LHCN-M2 (cell line): Measurements from ENCODE around the gene ARIH2. TPM values are rescaled to one million over a fixed set of nuclear protein-coding genes. Genes with fewer than 3 reads are reported as not detected.
"Not testable (repeated sequence)": the region's sequence is repeated elsewhere in the genome, so short reads cannot be mapped to it uniquely, and the experiment has no call there.

Experiments used
- DNase-seq: peaks from one replicate; pipeline ENCODE4 v3.0.0-alpha.2; 2012; ENCODE audit warnings: low read depth
- polyA plus RNA-seq: library from polyadenylated mRNA; unstranded; fragments of >200 nt; gene quantifications from one replicate; pipeline ENCODE4 v1.2.1, GENCODE V29; 2012; ENCODE audit warnings: missing spikeins
- total RNA-seq: library from RNA; depleted of rRNA; stranded (reverse); fragments of >200 nt; gene quantifications from 2 replicates; pipeline ENCODE4 v1.2.3, GENCODE V29; 2014; rRNA removed

ARIH2 gene
- 73.2 and 84.3 TPM in 2 replicates for total RNA-seq
- polyA plus RNA-seq, result 43.7 TPM

GRCh38 chr3:48918388-48919214, at the start of gene ARIH2:
Gene ARIH2, plus strand, starts transcription at chr3:48918842. Its CDS starts 8,717 bp downstream, at chr3:48927559.
- peak; percentile 91 for DNase-seq

GRCh38 chr3:48877671-48878070, 41.0 kb upstream of the ARIH2 start:
- peak; percentile 22 for DNase-seq

GRCh38 chr3:48879307-48879993, 39.2 kb upstream of the ARIH2 start:
- no peak for DNase-seq

GRCh38 chr3:48879994-48880377, 38.7 kb upstream of the ARIH2 start:
- no peak for DNase-seq

GRCh38 chr3:48881006-48881405, 37.6 kb upstream of the ARIH2 start:
- DNase-seq, result no peak

GRCh38 chr3:48881652-48882114, 37.0 kb upstream of the ARIH2 start:
- no peak for DNase-seq

DNA sequence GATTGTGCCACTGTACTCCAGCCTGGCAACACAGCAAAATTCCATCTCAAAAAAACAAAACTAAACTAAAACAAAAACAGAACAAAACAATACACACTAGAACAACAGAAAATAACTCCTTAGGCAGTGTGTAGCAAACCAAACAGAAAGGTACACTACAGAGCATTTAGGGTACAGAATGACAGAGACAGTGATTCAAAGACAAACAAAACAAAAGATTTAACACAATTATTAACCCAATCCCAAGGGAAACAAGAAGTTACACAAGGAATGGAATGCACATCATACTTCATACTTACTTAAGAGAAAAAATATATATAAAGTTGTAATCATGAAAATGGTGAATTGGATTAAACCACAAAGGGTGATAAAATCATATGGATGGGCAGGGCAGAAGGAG, 32.9 kb upstream of the ARIH2 start:
- DNase-seq, result peak; percentile 18

DNA sequence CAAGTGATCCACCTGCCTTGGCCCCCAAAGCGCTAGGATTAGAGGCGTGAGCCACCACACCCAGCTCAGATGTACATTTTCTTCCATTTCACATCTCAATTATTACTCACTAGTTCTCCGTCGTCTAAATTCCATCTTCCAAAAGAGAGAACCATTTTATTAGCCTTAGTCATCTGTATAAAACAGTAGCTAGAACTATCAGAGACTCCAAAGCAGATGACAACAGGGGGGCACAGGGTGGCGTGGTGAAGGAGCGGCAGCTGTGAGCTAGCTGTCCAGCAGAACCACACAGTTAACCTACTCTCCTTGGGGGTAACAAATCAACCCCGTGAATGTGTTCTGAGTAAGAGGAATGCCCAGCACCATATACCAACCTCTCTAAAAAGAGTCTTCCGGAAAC, 27.0 kb upstream of the ARIH2 start:
- DNase-seq, result peak; percentile 64

DNA sequence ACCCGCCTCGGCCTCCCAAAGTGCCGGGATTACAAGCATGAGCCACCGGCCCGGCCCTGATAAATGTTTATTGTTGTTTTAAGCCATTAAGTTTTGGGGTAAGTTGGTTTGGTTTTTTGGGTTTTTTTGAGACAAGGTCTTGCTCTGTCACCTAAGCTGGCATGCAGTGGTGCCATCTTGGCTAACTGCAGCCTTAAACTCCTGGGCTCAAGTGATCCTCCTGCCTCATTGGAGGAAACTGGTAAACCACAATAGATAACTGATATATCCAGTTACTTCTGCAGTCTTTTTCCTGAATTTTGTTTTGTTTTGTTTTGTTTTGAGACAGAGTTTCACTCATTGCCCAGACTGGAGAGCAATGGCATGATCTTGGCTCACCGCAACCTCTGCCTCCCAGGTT, 24.1 kb upstream of the ARIH2 start:
- no peak for DNase-seq

DNA sequence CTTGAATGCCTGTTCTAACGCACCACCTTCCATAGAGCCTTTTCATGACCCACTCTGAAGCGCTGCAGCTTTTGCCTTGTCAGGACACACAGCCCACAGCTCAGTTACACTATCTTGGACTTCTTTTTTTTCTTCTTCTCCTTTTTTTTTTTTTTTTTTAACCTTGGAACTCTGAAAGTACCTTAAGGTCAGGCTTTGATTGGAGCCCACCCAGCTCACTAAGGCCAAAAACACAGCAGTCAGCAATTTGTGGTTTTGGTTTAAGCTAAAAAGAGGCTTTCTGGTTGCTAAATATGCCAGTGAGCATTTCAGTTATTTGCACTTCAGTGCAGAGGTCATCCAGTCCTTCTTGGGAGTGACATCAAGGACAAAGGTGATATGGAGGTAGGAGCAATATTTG, 21.7 kb upstream of the ARIH2 start:
- no peak for DNase-seq

- DNase-seq, result no peak
These were observed 20.9 kb upstream of the ARIH2 start for GRCh38 chr3:48897460-48898376.

DNA sequence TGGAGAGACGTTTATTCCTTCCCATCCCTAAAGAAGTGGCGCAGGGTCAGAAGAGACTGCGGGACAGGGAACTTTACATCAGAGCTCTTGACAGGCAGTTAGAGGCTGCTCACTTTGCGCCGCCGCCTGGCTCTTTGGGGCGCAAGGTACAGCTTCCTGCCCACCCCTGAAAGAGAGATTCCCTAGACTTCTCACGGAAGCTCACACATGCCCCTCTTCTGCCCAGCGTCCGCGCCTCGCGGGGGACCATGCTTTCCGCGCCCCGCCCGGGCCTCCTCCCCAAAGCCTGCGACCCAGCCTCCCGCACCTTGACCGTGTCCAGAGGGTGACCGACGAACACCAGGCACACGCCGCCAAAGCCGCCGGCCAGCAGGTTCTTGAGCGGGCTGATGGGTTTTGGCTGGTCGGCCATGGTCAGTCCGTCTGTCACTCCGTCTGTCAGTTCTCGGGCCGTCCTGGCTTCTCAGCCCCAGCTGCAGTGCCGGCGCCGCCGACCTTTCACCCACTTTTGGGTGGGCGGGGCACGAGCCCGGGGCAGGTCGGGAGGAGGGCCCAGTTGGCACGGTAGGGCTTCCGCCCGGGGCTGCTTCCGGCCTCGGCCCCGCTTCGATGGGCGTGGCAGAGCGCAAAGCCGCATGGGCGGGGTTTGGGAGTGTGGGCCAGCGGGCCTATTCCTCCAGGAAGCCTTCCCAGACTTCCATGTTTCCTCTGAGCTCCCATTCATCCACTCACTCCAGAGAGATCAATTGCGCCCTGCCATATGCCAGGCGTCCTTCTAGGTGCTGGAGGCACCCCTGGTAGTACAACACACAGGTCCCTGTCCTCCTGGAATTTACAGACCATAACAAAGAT, 20.0 kb upstream of the ARIH2 start, which contains the start of gene SLC25A20:
Gene SLC25A20 (minus strand): TSS at position 500 of the 852 bp plus-strand sequence. CDS start 88 bp downstream, at position 412.
- DNase-seq, result peak; percentile 81

- no peak for DNase-seq
These were observed 19.4 kb upstream of the ARIH2 start for GRCh38 chr3:48899273-48899672.

GRCh38 chr3:48907026-48907425, 11.6 kb upstream of the ARIH2 start:
- not testable (repeated sequence) for DNase-seq

DNA sequence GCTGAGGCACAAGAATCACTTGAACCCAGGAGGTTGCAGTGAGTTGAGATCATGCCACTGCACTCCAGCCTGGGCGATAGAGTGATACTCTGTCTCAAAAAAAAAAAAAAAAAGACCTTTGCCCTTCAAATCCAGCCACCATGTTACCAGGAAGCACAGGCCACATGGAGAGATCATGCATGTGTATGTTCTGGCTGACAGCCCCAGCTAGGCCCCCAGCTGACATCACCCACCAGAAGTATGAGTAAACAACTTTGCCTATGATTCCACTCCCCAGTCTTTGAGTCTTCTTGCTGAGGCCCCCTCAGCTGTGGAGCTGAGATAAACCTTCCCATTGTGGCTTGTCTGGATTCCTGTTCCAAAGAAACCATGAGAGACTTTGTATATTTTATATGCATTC, 3.3 kb upstream of the ARIH2 start:
- DNase-seq, result no peak

- DNase-seq, result peak; percentile 54
These were observed 835 bp downstream of the ARIH2 start for GRCh38 chr3:48919215-48920138.

GRCh38 chr3:48926425-48927392, 8.1 kb downstream of the ARIH2 start:
- no peak for DNase-seq

GRCh38 chr3:48927928-48928327, 9.3 kb downstream of the ARIH2 start:
- DNase-seq, result no peak
